Liver (tissue), 3 donors: Measurements from ENCODE around the gene KCNG3.

ENCODE experiments used
- ATF3 ChIP-seq: IDR thresholded peaks from 2 replicates; pipeline ENCODE4 v1.6.1; 2016; ENCODE audit warnings: antibody characterized with exemption
- CTCF ChIP-seq: fragments of 150-350 bp; IDR thresholded peaks from 2 replicates; pipeline ENCODE4 v1.5.1; 2017; ENCODE audit warnings: improper control_type of control experiment, low read depth, low read length; ENCODE audit not compliant: missing input control
- EGR1 ChIP-seq, 2 donors: IDR thresholded peaks; 2 replicates each; pipeline ENCODE4 v1.6.1; 2016 to 2018; ENCODE audit warnings: antibody characterized with exemption in 2 of 2, low read depth in 2 of 2
- NR2F2 ChIP-seq: IDR thresholded peaks from 2 replicates; pipeline ENCODE4 v1.6.1; 2016; ENCODE audit warnings: antibody characterized with exemption
- RAD21 ChIP-seq, 2 donors: IDR thresholded peaks; 2 replicates each; pipeline ENCODE4 v1.6.1; 2016; ENCODE audit warnings: antibody characterized with exemption in 2 of 2, mild to moderate bottlenecking in 2 of 2
- SP1 ChIP-seq: IDR thresholded peaks from 2 replicates; pipeline ENCODE4 v1.6.1; 2018; ENCODE audit warnings: antibody characterized with exemption, mild to moderate bottlenecking
- YY1 ChIP-seq: IDR thresholded peaks from 2 replicates; pipeline ENCODE4 v1.6.1; 2016; ENCODE audit warnings: antibody characterized with exemption, mild to moderate bottlenecking
- TF ChIP-seq, protein P1 (sequence below): IDR thresholded peaks from 2 replicates; pipeline ENCODE4 v1.6.1; 2016; ENCODE audit warnings: antibody characterized with exemption, mild to moderate bottlenecking
- donor health status: healthy.
- donor health status: healthy.

- no peak for TF ChIP-seq ATF3
- TF ChIP-seq CTCF, result no peak
- TF ChIP-seq, protein P1, sequence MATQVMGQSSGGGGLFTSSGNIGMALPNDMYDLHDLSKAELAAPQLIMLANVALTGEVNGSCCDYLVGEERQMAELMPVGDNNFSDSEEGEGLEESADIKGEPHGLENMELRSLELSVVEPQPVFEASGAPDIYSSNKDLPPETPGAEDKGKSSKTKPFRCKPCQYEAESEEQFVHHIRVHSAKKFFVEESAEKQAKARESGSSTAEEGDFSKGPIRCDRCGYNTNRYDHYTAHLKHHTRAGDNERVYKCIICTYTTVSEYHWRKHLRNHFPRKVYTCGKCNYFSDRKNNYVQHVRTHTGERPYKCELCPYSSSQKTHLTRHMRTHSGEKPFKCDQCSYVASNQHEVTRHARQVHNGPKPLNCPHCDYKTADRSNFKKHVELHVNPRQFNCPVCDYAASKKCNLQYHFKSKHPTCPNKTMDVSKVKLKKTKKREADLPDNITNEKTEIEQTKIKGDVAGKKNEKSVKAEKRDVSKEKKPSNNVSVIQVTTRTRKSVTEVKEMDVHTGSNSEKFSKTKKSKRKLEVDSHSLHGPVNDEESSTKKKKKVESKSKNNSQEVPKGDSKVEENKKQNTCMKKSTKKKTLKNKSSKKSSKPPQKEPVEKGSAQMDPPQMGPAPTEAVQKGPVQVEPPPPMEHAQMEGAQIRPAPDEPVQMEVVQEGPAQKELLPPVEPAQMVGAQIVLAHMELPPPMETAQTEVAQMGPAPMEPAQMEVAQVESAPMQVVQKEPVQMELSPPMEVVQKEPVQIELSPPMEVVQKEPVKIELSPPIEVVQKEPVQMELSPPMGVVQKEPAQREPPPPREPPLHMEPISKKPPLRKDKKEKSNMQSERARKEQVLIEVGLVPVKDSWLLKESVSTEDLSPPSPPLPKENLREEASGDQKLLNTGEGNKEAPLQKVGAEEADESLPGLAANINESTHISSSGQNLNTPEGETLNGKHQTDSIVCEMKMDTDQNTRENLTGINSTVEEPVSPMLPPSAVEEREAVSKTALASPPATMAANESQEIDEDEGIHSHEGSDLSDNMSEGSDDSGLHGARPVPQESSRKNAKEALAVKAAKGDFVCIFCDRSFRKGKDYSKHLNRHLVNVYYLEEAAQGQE, result no peak
- TF ChIP-seq EGR1 (IDR thresholded peaks at IDR 0.05; ENCODE audit: low read depth in 2 of 2), result no peak
- no peak for TF ChIP-seq RAD21 (IDR thresholded peaks at IDR 0.05)
- no peak for TF ChIP-seq YY1
- TF ChIP-seq NR2F2, result no peak
- TF ChIP-seq SP1, result no peak
Measured at GRCh38 chr2:42480402-42480801, 13.4 kb downstream of the KCNG3 start.
